HG02642 (cell line): ENCODE data around the gene SLC38A4.
"Not testable (repeated sequence)": the region's sequence is repeated elsewhere in the genome, so short reads cannot be mapped to it uniquely, and the experiment has no call there.

Experiments used
- ATAC-seq: cut with Tn5 transposase; IDR thresholded peaks from one replicate; pipeline ENCODE4 v1.9.1; 2021; ENCODE audit warnings: mild to moderate bottlenecking; ENCODE audit not compliant: unreplicated experiment, poor library complexity

SLC38A4 gene, protein sequence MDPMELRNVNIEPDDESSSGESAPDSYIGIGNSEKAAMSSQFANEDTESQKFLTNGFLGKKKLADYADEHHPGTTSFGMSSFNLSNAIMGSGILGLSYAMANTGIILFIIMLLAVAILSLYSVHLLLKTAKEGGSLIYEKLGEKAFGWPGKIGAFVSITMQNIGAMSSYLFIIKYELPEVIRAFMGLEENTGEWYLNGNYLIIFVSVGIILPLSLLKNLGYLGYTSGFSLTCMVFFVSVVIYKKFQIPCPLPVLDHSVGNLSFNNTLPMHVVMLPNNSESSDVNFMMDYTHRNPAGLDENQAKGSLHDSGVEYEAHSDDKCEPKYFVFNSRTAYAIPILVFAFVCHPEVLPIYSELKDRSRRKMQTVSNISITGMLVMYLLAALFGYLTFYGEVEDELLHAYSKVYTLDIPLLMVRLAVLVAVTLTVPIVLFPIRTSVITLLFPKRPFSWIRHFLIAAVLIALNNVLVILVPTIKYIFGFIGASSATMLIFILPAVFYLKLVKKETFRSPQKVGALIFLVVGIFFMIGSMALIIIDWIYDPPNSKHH

DNA sequence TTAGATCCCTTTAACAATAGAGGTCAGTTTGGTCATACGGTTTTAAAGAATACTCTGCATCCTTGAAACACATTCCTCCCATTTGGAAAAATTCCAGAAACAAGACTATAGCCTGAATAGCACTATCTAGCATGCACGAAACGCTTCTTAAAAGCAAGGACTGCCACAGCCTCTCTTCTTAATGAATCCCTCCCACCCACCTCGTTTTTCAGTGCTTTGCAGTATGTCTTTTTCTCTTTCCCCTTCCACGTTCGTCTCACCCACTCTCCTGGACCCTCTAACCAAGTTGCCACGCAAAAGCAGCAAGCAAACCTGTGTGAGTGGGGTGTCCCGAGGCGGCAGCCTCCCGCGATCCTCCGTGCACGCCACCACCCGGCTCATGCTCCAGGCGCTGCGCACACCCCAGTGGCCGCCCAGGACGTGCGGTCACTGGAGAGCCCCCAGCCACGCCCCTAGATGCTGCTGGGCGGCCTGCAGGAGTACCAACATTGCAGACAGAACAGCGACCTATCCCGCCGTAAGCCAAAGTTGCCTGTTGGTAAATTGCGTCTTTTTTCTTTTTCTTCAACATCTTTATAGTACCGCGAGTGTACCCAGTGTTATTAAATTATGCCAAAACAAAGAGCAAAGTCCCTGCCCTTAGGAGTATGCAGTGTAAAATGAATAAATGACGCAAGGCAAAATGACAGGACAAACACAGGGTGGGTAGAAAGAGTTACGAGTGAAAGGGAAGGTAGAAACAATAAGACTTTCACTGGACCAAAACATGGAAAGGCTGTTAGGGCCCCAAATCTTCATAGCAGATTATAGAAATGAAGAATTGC lies at the start of gene SLC38A4:
Gene SLC38A4, minus strand, starts transcription at position 407 of the 824 bp plus-strand sequence. CDS start 32,926 bp downstream, outside the sequence.
- no peak for ATAC-seq

DNA sequence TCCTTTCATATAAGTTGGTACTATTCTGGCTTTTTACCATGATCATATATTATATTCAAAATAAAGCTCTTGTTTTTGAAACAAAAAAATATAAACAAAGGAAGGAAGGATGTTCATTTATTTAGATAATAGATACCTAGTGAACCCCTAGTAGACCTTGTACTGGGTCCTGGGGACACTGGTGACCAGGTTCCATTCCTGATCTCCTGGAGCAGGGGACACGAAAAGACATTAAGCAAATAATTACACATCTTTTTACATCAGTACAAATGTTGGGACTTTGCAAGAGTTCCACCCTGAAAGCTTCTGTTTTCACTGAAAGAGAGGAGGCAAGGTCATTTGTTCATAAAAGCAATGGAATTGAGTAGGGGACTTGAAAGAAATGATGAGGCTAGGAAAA lies 49.3 kb upstream of the SLC38A4 start:
- ATAC-seq = no peak

DNA sequence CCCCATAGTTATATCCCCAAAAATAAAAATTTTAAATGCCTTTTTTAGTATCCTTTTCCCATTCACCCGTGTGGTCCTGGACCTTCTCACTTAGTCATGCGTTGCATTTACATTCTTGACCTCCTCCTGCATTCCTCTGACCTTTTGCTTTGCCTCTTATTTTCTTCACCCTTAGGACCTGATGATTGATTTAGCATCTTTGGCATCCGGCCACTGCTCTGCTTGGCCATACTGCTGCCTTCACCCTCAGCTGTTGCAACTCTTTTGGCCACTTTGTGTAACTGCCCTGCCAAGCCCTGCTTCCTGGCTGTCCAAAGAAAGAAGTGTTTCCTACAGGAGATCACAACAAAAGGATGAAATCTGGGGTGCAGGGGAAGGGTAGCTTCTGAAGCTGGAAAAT lies 48.8 kb upstream of the SLC38A4 start:
- ATAC-seq = no peak

DNA sequence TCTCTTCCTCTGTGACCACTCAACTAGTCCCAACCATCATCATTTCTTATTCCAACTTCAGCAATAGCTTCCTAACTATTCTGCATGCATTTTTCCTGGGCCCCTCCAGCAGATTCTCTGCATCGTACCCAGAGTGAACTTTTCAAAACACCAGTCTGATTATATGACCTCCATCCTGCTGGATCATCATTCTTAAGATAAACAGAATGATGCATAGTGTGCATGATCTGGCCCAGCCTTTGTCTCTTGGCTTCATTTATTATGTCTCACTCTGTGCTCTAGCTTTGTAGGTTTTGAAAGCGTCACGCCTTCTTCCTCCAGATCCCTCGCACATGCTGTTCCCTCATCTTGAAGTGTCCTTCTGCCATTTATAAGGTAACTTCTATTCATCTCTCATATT lies 46.3 kb upstream of the SLC38A4 start:
- ATAC-seq = no peak

DNA sequence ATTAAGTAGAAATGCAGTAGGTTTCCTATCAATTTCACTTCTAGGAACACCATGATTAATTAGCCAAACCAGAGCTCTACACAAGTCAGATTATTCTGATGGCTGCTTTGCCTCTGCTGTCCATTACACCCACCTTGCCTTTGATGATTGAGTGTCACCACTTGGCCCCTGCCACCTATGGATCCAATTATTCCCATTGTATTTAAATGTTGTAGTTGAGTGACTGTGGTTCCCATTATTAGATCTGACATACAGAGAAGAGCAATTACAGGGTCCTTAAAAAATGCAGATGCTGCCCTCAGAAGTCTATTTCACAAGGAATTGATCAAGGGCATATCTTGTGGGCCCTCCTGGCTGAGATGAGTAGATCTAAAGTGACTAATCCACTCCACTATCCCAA lies 39.5 kb upstream of the SLC38A4 start:
- ATAC-seq = no peak

DNA sequence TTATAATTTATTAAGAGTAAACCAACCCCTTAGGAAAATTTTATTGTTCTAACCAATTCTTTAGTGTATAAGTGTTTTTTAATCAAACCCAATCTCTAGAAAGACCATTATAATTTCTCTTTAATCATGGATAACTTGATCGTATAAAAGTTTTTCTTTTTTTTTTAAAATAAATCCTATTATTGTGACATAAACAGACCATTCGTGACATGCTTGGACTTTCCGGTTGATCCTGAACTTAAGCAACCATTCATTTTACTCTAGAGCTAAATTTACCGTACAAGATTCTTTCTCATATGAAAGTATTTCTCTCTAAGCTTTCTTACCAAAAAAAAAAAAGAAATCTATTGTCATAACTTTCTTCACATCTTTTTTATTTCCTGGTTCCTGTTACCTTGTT lies 32.6 kb upstream of the SLC38A4 start:
- ATAC-seq = no peak

DNA sequence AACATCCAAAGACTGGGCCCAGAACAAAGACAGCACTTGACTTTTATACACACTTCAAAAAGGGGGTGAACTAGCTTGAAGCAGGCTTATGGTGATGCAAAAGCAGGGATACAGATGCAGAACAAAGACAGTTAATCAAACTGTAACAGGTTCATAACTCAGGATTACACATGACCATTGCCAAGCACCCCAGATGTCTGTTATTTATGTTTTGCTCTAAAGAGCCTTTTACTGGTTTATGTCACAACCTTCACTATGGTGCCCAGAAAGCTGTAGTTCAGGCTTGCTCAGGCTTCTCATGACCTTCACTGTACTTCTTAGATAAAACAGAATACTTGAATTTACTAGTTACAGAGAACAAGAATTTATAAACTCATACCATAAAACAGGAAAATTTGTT lies 31.7 kb upstream of the SLC38A4 start:
- no peak for ATAC-seq

DNA sequence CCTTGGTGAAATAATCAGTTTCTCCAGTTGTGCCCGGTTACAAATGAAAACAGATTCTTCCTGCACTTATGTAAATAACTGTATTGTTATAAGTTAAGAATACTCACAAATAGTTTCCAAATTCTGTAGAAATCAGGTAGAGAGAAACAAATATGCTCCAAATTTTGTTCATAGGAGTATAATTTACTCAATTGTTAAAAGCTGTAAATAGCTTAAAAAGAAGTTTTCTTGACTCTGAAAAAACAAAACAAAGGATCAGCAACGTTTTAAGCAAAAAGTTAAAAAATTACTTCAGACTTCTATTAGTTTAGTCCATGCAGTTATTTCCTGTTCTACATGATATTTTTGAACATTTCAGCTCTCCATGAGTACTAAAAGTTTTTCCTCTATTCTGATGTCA lies 30.0 kb upstream of the SLC38A4 start:
- no peak for ATAC-seq

DNA sequence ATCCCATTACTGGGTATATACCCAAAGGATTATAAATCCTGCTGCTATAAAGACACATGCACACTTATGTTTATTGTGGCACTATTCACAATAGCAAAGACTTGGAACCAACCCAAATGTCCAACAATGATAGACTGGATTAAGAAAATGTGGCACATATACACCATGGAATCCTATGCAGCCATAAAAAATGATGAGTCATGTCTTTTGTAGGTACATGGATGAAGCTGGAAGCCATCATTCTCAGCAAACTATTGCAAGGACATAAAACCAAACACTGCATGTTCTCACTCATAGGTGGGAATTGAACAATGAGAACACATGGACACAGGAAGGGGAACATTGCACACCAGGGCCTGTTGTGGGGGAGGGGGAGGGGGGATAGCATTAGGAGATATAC lies 28.4 kb upstream of the SLC38A4 start:
- not testable (repeated sequence) for ATAC-seq

DNA sequence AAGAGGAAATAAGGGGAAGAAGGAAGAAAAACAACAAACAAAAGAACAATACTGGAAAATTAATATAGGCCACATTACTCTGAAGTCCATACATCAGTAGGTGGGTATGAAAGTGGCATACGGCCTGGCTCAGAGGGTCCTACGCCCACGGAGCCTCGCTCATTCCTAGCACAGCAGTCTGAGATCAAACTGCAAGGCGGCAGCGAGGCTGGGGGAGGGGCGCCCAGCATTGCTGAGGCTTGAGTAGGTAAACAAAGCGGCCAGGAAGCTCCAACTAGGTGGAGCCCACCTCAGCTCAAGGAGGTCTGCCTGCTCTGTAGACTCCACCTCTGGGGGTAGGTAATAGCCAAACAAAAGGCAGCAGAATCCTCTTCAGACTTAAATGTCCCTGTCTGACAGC lies 23.0 kb upstream of the SLC38A4 start:
- ATAC-seq = not testable (repeated sequence)

DNA sequence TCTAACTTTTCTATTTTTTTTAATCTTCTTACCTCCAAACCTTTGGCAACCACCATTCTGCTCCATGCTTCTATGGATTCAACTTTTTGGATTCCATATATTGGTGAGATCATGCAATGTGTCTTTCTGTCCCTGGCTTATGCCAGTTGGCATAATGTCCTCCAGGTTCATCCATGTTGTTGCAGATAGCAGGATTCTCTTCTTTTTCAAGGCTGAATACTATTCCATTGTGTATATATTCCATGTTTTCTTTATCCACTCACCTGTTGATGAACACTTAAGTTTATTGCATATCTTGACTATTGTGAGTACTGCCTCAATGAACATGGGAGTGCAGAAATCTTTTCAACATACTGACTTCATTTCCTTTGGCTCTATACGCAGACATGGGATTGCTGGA lies 21.2 kb upstream of the SLC38A4 start:
- ATAC-seq = no peak

DNA sequence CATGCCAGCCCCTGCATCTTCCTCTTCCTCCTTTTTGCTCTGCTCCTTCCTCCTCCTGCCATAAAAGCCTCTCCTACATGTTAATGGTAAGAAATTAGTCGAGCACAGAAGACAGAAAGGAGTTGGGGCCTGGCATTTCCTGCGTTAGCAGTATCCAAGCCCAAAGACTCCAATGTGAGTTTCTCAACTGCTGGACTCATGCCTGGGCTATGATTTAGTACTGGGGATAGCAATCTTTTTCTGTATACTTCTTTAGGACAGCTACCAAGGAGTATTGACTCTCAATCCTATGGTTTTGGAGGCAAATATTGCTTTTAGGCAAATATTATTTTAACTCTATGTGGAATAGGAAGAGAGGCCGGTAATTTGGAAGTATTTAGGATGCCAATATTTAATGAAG lies 18.0 kb upstream of the SLC38A4 start:
- no peak for ATAC-seq

DNA sequence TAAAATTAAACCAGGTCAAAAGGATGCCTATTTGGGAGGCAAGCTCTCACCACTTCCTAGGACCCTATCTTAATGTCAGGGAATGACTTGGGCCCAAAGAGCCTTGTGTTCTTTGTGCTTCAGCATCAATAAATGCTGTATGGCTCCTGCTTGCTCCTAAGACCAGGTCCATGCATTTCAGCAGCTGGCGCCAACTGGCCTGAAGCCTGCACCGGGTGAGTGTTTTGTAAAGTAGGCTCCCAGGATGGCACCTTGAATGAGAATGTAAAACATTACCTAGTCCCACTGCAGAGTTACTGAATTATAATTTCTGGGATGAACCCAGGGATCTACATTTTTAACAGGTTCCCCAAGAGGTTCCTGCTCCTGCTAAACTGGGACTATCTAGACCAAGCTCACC lies 16.1 kb upstream of the SLC38A4 start:
- no peak for ATAC-seq

DNA sequence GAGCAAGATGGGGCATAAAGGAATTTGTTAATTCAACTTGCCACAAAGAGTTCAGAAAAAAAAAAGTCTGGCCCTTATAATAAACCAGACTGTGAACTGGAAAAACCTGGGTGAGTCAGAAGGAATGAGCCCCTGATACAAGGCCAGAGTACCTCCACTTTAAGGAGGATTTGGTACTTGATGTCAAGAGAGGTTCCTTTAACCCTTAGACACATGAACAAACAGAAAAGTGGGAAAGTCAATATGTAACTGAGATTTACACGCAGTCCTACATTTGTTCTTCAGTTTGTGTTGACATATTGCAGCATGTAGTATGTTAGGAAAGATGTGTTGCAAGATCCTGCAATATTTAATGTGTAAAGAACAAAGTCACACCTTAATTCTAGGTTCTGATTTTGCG lies 14.2 kb upstream of the SLC38A4 start:
- ATAC-seq = no peak

DNA sequence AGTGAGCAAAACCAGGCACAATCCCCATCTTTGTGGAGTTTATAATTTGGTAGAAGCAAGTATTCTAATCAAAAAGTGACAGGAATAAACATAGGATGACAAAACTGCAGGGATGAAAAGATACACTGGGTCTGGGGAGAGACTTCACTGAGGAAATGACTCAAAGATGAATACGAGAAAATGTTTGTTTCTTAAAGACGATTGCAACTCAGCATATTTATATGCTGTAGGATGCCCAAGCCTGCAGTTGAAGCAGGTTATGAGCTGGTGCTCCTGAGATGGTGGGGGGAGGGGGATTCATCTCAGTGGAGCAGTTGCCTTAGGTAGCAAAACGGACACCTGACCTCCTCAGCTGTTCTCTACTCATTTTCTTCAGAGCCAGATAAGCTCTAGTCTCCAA lies 13.4 kb upstream of the SLC38A4 start:
- ATAC-seq = no peak

DNA sequence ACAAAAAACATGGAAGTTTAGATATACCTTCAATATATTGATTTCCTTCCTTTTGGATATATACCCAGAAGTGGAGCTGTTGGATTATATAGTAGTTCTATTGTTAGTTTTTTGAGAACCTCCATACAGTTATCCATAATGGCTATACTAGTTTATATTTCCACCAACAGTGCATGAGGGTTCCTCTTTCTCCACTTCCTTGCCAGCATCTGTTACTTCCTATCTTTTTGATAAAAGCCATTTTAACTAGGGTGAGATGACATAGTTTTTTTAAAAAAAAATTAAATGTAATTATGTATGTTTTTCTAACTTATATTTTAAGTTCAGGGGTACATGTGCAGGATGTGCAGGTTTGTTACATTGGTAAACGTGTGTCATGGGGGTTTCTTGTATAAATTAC lies 10.0 kb upstream of the SLC38A4 start:
- ATAC-seq = no peak

DNA sequence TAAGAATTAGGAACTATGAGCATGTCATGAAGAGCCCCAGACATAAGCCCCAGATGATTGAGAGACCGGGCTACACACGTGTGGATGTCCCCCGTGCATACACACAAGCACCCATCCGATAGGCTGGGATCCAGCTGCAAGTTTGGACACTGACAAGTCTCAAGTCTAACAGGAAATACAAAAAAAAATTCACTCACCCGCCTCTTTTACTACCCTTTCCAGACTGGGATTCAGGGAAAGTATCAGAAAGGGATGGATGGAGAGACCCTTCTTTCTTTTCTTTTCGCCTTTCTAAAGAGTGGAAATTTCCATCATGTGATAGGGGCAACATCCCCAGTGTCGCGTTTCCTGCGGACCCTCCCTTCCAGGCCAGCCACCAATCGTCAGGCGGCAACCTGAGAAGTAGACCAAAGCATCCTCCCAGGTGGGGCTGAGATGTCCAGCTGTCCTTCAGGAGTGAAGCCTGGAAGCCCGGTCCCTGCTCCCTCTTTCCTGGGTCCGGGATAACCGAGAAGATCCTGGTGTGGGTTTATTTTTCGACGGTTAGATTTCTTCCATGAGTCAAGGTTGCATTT lies 6.4 kb upstream of the SLC38A4 start:
- no peak for ATAC-seq

DNA sequence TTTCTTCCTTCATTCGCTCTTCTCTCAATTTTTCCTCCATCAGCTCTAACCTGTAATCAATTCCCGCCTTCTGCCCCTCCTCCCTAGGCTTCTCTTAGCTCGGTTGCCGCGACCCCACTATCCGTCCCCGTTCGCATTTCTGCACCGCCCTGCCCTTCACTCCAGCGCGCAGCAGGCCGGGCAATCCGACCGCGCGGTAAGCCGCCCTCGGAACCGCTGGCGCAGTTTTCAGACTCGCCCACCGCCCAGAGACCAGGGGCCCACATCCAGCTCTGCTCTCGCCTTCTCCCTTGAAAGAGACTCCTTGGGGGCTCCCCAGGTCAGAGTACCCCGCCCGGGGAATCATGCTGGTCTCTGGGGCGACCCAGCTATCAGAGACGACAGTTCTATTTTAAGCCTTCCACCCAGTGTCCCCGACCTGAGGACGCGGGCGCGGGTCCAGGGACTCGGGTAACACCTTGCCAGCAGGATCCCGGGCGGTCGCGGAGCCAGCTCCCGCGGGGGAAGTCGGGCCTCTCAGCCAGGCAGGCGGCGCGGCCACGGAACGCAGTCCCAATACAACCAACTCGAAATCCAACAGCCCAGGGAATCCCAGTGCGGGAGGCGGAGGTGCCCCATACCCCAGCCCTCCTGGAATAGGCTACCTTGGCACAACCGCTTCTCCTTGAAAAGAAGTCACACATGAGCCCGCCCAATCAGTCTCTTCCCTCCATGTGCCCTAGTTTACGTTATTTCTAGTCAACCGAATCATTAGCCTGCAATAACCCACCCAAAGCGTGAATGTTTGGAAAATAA lies 5.7 kb upstream of the SLC38A4 start:
- ATAC-seq = no peak

DNA sequence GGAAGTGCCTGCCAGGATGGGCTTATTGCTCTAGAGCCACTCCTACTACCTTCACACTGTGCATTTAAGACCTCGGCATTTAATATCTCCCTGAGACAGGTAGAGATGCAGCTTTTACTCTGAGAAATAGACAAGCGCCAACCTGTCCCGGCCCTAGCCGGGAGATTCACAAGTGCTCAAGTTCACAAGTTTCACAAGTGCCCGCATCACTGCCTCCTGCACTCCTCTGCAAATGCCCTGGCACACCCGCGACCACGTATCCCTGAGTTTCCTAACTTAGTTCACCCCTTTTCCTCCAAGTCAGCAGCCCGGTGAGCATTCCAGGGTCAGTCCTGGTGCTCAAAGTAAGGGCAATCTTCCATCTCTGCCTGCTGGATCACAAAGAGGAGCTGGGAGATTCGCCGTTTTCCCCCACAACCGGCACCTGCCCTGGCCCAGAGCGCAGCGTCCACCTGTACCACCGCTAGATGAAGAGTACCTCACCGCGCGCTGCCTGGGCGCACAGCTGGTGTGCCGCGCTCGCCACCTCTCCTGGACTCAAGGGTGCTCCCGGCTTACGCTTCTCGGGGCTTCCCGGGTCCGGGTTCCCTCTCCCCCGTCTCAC lies 5.0 kb upstream of the SLC38A4 start:
- no peak for ATAC-seq

DNA sequence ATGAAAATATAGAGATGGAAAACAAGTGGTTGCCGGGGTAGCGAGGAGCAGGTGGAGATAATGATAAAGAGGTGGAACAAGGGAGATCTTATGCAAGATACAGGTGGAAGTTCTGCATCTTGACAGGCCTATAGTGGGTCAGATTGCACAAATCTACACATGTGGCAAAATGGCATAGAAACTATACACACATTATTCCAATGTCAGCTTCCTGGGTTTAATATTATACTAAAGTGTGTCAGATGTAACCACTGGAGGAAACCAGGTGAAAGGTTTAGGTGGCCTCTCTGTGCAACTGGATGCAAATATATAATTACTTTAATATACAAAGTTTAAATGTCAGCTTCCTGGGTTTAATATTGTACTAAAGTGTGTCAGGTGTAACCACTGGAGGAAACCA lies 1.1 kb downstream of the SLC38A4 start:
- no peak for ATAC-seq
